Upper lobe of left lung (tissue), 4 donors: ENCODE results near the gene CATSPER1.

ENCODE experiments used
- CTCF ChIP-seq, 6 experiments: fragments of 450-650 bp in 4 of 6; fragments of 200-600 bp in 2 of 6; sonication (generic) in 2 of 6; IDR thresholded peaks; one replicate each; pipeline ENCODE4 v1.5.1; 2016 to 2019; ENCODE audit warnings: antibody characterized with exemption in 6 of 6
- EP300 ChIP-seq, 4 donors: sonication (generic); formaldehyde crosslinking; IDR thresholded peaks; one replicate each; pipeline ENCODE4 v1.5.1; 2017; ENCODE audit warnings: antibody characterized with exemption in 4 of 4, control low read depth in 2 of 4
- POLR2AphosphoS5 ChIP-seq, 2 donors: sonication (generic); formaldehyde crosslinking; IDR thresholded peaks; one replicate each; pipeline ENCODE4 v1.5.1; 2017; ENCODE audit warnings: antibody characterized with exemption in 2 of 2

- TF ChIP-seq CTCF (IDR thresholded peaks at IDR 0.05) (no peak), POLR2AphosphoS5 (IDR thresholded peaks at IDR 0.05) (no peak), EP300 (IDR thresholded peaks at IDR 0.05) (no peak)
Observed at GRCh38 chr11:66012946-66013761, 13.1 kb downstream of the CATSPER1 start.
